ENCODE data around the gene RAB44.

Gene RAB44

GRCh38 chr6:36743032-36743431 is 45.4 kb downstream of the RAB44 start:
- DNase-seq (ENCODE audit: low read depth), result no peak
- TF ChIP-seq, protein P1, sequence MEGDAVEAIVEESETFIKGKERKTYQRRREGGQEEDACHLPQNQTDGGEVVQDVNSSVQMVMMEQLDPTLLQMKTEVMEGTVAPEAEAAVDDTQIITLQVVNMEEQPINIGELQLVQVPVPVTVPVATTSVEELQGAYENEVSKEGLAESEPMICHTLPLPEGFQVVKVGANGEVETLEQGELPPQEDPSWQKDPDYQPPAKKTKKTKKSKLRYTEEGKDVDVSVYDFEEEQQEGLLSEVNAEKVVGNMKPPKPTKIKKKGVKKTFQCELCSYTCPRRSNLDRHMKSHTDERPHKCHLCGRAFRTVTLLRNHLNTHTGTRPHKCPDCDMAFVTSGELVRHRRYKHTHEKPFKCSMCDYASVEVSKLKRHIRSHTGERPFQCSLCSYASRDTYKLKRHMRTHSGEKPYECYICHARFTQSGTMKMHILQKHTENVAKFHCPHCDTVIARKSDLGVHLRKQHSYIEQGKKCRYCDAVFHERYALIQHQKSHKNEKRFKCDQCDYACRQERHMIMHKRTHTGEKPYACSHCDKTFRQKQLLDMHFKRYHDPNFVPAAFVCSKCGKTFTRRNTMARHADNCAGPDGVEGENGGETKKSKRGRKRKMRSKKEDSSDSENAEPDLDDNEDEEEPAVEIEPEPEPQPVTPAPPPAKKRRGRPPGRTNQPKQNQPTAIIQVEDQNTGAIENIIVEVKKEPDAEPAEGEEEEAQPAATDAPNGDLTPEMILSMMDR (conservative IDR thresholded peaks at IDR 0.05; ENCODE audit: low read length), result no peak
- no peak overlapping the region for H3K4me3 ChIP-seq (ENCODE audit: low read length)

- TF ChIP-seq, protein P1 (conservative IDR thresholded peaks at IDR 0.05; ENCODE audit: low read length), result no peak
- DNase-seq (ENCODE audit: low read depth), result no peak
- no peak overlapping the region for H3K4me3 ChIP-seq (ENCODE audit: low read length)
Measured at GRCh38 chr6:36743538-36744303, 46.1 kb downstream of the RAB44 start.

DNA sequence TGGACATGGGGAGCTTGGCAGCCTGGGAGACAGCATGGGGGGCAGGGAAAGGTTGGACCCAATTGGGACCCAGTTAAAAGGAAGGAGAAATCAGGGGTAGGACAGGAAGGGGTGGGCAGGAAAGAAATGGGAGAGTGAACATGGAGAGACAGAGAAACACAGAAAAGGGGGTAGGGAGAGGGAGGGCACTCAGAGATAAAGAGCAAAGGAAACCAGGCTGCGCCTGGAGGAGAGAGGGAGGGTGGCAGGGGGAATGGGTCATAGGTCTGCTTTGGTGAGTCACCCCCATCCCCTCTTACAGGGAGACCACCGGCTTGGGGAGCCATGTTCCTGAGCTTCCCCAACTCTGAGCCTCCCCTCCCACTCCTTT is 46.7 kb downstream of the RAB44 start:
- no peak overlapping the region for H3K4me3 ChIP-seq (ENCODE audit: low read length)
- TF ChIP-seq, protein P1 (conservative IDR thresholded peaks at IDR 0.05; ENCODE audit: low read length), result no peak
- DNase-seq (ENCODE audit: low read depth), result no peak

DNA sequence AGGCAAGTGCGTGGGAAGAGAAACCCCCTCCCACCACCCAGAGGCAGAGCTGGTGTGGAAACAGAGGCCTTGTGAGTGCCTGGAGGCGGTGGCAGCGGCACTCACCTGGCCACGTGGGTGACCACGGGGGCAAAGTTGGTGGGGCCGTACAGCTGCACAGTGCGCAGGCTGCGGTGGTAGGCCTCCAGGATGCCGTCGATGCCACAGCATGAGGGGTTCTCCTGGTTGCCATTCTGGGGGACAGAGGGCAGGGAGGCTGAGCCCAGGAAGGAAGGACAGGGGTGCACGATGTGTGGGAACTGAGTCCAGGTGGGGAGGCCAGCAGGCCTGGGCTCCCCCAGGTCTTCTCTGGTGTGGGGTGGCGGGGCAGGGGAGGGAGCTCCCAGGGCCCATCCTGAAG is 47.7 kb downstream of the RAB44 start:
- no peak overlapping the region for H3K4me3 ChIP-seq (ENCODE audit: low read length)
- DNase-seq (ENCODE audit: low read depth), result no peak
- TF ChIP-seq, protein P1 (conservative IDR thresholded peaks at IDR 0.05; ENCODE audit: low read length), result no peak

GRCh38 chr6:36745836-36746235 is 48.2 kb downstream of the RAB44 start:
- TF ChIP-seq, protein P1 (conservative IDR thresholded peaks at IDR 0.05; ENCODE audit: low read length), result no peak
- no peak for DNase-seq (ENCODE audit: low read depth)
- H3K4me3 ChIP-seq (ENCODE audit: low read length), result no peak overlapping the region

DNA sequence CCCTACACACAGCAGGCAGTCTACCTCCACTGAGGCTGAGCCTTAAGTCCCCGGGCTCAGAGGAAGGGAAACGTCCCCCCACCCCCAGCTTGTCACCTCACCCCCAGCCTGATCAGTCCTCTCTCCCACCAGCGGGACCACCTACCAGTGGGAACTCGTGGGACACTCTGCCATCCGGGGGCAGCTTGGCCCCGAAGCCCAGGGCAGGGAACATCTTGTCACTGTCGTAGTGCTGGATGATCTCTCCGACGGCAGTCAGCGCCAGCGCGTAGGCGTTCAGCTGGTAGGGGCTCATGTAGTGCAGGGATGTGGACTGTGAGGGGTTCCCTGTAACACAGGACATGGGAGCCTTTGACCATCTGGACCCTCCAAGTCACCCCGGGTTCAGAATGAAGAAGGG is 48.6 kb downstream of the RAB44 start:
- no peak overlapping the region for H3K4me3 ChIP-seq (ENCODE audit: low read length)
- no peak for DNase-seq (ENCODE audit: low read depth)
- TF ChIP-seq, protein P1 (conservative IDR thresholded peaks at IDR 0.05; ENCODE audit: low read length), result no peak

GRCh38 chr6:36749829-36750489 is 52.3 kb downstream of the RAB44 start:
- DNase-seq (ENCODE audit: low read depth), result no peak
- no peak overlapping the region for H3K4me3 ChIP-seq (ENCODE audit: low read length)
- TF ChIP-seq, protein P1 (conservative IDR thresholded peaks at IDR 0.05; ENCODE audit: low read length), result no peak

Data from AG10803 (cell line).